A549 (cell line): ENCODE data around the gene EPHB6.

Source experiments
- CBX2 ChIP-seq: fragments of 200-600 bp; sonication (generic); IDR thresholded peaks from 2 replicates; pipeline ENCODE4 v1.6.1; 2016; ENCODE audit warnings: low read depth, mild to moderate bottlenecking, borderline replicate concordance
- CTCF ChIP-seq: fragments of >200 bp; sonication (Bioruptor Twin); formaldehyde crosslinking; IDR thresholded peaks from 3 replicates; pipeline ENCODE4 v1.5.1; 2016
- ELK1 ChIP-seq: fragments of 150-350 bp; IDR thresholded peaks from 2 replicates; pipeline ENCODE4 v1.6.1; 2014; ENCODE audit warnings: low read depth, mild to moderate bottlenecking, low read length
- ESRRA ChIP-seq: fragments of 150-350 bp; IDR thresholded peaks from 2 replicates; pipeline ENCODE4 v1.6.1; 2014; ENCODE audit warnings: mild to moderate bottlenecking, low read length, borderline replicate concordance
- GATA3 ChIP-seq: IDR thresholded peaks from 2 replicates; pipeline ENCODE4 v1.6.1; 2012; ENCODE audit warnings: borderline replicate concordance
- HDAC2 ChIP-seq: fragments of 200-600 bp; sonication (generic); IDR thresholded peaks from 2 replicates; pipeline ENCODE4 v1.6.1; 2016
- KDM1A ChIP-seq: fragments of 200-600 bp; sonication (generic); IDR thresholded peaks from 2 replicates; pipeline ENCODE4 v1.6.1; 2016; ENCODE audit warnings: low read depth, mild to moderate bottlenecking
- MAFK ChIP-seq: fragments of 450-650 bp; IDR thresholded peaks from 2 replicates; pipeline ENCODE4 v1.6.1; 2014; ENCODE audit not compliant: partially characterized antibody
- MAZ ChIP-seq: fragments of 150-350 bp; IDR thresholded peaks from 2 replicates; pipeline ENCODE4 v1.6.1; 2014; ENCODE audit warnings: antibody characterized with exemption, low read depth, low read length, borderline replicate concordance
- POLR2A ChIP-seq: IDR thresholded peaks from 2 replicates; pipeline ENCODE4 v1.6.1; 2012; ENCODE audit warnings: mild to moderate bottlenecking, low read length
- SMC3 ChIP-seq: fragments of >200 bp; sonication (Bioruptor Twin); formaldehyde crosslinking; IDR thresholded peaks from 3 replicates; pipeline ENCODE4 v1.6.1; 2018; ENCODE audit warnings: inconsistent platforms

- no peak for TF ChIP-seq POLR2A
- TF ChIP-seq MAZ, result no peak
- TF ChIP-seq GATA3, result no peak
- TF ChIP-seq HDAC2, result no peak
- TF ChIP-seq CTCF, result no peak
- TF ChIP-seq ELK1, result no peak
- TF ChIP-seq MAFK, result no peak
- no peak for TF ChIP-seq ESRRA
- no peak for TF ChIP-seq KDM1A
- TF ChIP-seq SMC3, result no peak
- TF ChIP-seq CBX2, result no peak
Observed at GRCh38 chr7:142835487-142835886, 19.4 kb upstream of the EPHB6 start.
